ENCODE data around the gene HEYL.

Gene HEYL

DNA sequence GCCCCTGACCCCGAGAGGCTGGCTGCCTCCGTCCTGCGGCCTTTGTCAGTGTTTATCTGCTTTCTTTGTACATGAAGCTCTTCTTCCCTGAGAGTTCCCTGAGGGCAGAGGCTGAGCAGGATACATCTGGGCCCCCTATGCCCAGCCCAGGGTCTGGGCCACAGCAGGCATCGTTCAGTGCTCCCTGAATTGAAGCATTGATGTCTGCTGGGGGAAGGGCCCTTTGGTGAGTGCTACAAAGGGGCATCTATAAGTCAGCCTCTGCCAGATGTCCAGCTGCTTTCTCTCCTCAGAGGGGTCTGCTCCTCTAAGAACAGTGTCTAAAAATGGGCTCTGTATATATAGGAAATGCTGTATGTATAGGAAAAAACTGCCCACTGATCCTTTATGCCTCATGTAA is 2.1 kb downstream of the HEYL start:
- DNase-seq (ENCODE audit: low spot score) = no peak

DNA sequence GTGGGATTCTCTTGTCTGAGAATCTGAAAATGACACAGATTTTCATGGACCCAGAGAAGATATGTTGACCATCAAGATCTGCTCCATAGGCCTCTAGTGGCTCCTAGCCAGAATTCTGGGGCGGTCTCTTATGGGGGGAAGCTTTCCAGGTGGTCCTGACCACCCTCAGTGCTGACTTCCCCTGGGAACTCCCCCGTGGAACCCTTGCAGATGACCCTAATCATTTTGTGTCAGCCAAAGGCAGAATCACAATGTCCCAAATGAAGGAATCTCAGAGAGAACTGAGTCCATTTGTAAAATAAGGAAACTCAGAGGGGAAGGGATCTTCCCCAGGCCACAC is 3.6 kb downstream of the HEYL start:
- DNase-seq (ENCODE audit: low spot score) = no peak

DNA sequence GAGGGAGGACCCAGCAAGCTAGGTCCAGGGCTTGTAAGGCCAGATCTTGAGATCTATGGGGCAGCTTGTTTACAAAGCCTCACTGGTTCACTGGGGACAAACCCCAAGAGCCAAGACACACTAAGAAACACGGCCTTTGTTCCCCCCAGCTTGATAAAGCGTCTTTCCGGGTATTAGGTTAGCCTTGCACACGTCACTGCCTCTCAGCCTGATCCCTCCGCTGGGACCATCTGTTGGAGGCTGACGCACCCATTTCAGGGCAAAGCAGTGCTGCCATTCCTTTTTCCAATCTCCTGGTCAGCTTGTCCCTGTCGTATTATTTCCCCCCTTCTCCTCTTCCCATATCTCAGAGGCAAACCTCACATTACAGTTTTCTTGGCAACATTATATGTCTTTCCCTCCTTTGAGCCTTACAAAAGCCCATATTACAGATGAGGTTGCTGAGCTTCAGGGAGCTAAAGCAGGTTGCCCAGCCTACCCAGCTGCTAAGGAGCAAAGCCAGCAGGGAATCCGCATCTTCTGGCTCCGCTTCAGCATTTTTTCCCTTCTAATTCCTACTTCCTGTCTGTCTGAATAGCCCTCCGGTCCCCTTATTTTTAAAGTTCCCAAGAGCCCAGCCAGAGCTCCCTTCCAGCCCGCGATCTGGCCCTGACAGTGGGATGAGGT is 4.1 kb downstream of the HEYL start:
- DNase-seq (ENCODE audit: low spot score) = no peak

DNA sequence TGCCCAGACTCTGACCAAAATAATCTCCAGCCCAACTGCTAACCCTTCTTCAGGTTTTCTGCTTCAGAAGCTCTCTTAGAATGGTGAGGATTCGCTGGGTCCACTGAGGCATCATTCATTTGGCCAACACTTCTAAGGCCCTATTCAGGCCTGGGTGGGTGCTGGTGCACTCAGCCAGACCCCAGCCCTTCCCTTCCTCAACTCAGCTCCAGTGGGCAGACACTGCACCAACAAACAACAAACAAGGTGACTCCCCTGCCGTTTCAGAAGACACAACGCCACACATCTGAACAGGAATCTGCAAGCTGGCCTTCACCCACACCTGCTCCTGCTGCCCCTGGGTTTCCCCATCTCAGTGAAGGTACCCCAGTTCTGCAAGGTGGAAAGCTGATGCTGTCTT is 6.0 kb downstream of the HEYL start:
- no peak for DNase-seq (ENCODE audit: low spot score)

DNA sequence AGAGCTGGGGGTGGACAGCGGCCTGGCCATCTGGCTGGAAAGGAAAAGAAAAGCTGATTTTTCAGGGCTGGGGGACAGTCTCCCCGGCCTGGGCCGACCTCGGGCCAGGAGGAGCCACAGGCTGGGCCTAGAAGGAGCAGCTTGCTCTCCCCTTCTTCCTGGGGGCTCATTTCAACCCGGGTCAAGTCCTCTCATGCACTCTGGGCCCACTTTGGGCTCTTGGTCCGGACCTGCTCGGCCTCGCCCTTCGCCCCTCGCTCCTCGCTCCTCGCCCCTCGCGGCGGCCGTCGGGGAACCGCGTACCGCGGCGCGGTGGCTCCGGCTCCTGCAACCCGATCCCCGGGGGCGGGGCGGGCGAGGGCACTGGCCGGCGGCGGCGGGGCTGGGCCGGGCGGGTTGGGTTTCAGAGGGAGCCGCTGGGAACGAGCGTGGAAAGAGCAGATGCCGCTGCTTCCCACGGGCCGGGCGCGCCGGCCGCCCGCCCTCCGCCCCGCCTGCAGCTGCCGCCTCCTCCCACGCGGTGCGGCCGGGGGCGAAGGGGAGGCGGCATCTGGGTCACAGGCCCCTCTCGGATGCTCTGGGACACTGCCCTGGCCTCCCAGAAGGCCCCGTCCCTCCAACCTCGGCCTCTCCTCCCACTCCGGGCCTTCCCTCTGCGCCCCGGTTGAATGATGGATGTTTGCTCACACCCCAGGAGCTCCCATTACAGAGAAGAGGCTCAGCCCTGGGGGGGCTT is 6.6 kb downstream of the HEYL start:
- peak; percentile 71 for DNase-seq (ENCODE audit: low spot score)

DNA sequence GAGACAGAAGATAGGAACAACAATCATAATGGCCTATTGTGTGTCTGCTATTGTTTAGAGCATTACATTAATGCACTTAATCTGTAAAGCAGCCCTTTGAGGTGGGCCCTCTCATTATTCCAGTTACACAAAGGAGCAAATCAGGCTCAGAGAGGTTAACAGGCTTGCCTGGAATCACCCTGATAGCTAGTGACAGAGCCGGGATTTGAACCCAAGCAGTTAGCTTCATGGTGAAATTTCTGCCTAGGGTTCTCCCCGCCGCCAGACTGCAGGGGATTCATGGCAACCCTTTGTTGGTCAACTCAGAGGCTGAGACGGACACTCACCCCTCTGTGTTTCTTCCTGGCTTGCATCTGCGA is 7.1 kb downstream of the HEYL start:
- DNase-seq (ENCODE audit: low spot score) = no peak

DNA sequence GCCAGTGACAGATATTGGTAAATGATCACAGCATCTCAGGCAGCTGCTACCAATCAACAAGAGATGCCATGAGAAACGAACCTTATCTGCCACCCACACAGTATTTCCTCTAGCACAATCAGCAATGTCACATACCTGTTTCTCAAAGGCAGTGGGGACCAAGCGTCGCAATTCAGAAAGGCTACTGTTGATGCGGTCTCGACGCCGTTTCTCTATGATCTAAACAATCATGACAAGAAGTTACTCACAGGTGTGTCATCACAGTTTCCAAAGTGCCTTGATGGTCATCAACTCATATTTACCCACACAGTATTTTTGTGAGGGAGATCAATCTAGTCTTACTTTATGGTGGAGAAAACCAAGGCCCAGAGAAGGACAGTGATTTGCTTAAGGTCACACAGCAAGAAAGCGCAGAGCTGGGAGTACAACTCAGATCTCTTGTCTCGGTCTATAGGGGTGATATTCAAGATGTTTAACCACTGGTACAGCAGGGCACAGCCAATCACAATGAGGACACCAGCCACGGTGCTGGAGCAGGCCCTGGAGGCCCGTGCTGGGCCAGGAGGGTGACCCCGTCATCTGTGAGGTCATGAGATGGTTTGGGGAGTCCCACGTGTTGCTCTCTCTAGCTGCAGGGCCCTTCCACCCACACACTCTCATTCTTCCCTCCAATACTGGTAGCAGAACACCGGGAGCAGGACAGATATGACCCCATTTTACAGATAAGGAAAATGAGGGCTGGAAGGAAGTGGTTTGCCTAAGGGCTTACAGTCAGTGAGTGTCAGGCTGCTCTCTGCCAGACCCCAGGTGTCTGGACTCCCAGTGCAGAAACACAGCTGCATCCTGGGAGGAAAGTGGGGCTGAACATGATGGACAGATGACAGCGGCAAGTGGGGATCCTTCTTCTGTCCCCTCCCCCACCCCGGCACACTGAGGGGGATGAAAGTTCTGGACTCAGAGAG is 7.8 kb downstream of the HEYL start:
- no peak for DNase-seq (ENCODE audit: low spot score)

DNA sequence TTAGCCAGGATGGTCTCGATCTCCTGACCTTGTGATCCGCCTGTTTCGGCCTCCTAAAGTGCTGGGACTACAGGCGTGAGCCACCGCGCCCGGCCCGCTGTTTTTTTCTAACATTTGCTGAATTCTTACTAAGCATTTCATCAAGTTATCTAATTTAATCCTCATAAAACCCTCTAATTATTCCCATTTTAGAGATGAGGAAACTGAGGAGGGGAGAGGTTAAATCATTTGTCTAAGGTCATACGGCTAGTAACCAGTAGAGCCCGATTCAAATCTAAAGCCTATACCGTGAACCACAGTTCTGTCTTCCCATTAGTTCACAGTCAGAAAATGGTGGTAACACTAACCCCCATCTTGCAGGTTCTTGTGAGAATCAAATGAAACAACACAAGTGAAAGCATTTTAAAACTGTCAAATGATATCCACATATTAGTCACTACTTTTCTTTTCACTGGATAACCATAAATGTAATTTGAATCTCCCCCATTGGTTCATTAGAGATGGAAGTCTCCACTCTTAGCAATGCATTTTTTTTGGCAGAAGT is 10.6 kb downstream of the HEYL start:
- no peak for DNase-seq (ENCODE audit: low spot score)

DNA sequence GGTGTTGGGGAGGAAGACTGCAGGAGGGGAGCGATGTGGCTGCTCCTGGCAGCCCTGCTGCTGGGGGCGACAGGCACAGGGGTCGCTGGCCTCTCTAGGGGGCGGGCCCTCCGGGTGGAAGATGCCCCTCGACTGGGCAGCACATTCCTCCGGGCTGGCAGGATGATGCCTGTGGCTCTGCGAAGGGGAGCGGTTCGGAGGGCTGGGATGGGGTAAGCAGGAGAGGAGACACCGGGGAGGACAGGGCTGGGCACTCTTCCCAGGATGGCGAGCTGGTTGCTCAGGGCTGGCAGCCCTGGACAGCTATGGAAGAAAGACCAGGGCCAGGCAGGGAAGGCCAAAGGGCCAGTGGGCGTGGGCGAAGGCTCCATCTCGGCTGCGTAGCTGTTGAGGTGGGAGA is 12.8 kb downstream of the HEYL start:
- DNase-seq (ENCODE audit: low spot score) = no peak

DNA sequence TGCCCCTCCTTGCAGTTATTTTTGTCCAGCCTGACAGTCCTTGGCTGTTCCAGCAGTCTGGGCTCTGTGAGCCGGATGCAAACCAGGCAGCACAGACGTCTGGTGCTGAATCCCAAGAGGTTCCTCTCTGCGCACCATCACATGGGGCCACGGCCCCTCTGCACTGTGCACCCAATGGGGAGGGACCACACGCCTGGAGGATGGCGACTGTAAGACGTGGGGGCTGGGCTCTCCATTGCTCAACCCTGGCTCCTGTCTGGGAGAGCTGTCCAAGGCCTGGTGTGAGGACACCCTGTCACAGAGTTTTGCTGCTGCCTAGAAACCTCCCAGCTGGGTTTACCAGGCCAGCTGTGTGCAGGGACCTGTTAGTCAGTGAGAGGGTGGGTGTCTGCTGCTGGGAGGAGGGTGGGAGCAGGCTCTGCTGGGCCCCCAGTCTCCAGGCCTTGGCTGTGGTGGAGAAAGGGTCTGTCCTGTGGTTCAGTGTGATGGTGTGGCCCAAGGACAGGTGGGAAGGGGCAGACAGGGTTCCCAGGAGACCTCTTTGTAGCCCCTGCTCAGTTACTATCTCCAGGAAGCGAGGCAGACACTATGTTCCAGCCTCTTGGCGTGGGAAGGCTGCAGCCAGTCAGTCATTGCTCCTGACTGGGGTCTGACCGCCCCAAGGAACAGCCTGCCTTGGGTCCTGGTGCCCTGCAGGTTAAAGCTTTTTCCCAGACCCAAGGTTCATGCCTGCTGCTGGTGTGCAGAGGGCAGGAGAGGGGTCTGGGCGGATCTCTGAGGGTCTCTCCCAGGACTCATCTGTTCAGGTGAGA is 13.8 kb downstream of the HEYL start:
- no peak for DNase-seq (ENCODE audit: low spot score)

DNA sequence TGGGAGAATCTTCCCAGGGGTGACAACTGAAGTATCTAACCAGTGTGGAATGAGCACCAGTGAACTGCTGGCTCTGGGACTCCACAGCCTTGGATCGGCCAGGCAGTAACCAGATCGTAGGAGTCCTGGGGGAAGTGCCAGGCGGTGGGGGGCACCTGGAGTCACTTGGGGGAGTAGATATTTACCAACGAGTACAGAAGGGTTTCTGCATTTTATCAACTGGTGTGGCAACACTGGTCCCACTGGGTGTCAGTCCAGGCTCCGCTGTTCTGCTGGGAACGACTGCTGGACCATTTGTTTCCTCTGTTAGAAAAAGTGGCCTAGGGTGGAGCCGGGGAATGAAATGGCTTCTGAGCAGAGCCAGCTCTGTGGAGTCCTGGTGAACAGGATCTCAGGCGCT is 14.4 kb downstream of the HEYL start:
- DNase-seq (ENCODE audit: low spot score) = no peak

DNA sequence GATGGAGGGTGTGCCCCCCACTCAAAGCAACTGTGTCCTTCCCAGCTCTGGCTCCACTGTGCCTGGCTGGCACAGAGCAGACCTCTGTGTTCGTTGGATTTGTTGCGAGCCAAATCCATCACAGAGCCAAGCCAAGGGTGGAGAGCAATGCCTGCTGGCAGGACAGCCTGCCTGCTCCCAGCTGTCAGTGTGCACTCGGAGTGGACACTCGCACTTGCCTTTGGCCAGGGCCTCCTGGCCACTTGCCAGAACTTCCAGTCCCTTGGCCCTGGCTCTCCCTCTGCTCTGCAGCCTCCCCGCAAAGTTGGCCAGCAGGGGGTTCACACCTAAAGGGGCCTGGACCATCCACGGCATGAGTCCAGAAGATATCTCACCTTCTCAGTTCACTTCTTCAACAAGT is 16.4 kb downstream of the HEYL start:
- DNase-seq (ENCODE audit: low spot score) = no peak

DNA sequence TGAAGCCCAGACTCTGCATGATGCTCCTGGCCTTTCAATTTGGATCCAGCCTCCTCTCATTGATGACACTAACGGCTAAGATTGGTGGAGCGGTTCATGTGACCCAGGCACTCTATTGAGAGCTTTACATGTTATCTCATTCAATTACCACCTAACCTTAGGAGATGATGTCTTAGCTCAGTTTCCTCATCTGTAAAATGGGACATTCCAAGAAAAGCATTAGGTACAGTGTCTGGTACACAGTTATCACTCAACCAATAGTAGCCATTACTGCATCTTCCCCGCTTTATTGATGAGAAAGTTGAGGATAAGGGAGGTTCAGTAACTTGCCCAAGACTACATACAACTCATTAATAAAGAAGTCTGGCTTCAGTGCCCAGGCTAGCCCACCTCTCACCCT is 17.0 kb downstream of the HEYL start:
- no peak for DNase-seq (ENCODE audit: low spot score)

DNA sequence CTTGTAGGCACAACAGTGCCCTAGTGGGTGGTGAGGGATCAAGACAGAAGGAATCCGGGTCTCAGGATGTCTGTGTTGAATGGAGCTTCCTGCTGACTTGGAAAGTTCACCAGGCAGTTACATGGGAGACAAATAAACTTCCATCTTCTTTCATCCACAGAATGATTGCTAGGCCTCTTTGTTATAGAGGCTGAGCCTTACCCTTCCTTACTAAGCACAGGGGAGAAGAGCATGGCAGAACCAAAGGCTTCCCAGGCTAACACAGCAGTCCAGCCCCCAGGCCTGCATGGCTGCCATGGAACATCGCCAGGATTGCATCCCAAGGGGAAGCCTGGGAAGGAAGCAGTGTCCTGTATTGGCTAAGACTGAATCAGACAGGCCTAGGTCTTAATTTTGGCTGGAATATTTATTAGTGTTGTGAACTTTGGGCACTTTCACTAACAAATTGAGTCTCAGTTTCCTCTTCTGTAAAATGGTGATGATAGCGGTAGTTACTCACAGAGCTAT is 18.7 kb downstream of the HEYL start:
- DNase-seq (ENCODE audit: low spot score) = no peak

DNA sequence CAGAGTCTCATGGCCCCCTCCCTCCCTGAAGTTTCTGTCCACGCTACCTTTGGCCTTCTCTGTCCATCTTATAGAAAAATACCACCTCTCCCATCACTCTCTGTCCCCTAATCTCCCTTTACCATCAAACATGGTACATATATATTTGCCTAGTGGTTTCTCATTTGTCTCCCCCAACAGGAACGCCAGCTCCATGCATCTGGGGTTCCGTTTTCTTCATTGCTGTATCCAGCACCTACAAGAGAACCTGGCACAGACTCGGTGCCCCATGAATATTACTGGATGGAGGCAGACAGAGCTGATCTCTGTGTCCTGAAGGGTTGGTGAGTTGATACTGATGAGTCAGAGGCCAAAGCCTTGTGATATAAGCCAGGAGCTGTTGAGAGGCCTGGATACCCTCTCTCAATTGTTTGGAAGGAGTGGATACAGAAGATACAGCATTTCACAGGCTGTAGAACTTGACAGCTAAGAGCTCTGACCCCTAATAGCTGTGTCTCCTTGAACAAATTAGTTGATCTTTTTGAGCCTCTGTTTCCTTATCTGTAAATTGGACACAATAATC is 21.9 kb downstream of the HEYL start:
- no peak for DNase-seq (ENCODE audit: low spot score)

DNA sequence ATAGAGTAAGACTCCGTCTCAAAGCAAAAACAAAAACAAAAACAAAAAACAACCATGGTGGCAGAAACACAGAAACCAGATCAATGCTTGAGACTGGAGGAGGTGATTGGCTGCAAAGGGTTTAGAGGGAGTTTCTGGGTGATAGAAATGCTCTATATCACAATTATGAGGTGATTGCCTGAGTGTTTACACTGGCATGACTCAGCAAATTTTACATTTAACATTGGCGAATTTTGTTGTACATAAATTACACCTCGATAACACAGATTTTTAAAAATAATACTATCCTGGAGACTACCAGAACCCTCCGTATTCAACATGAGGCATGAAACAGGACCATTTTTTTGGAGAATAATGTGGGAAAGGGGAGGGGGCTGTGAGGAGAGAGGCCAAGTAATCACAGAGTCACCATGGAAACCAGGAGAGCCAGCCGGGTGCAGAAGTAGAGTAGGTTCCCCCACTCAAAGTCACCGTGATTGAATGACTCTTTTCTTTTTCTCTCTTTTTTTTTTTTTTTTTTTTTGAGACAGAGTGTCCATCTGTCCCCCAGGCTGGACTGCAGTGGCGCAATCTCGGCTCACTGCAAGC is 24.3 kb downstream of the HEYL start:
- DNase-seq (ENCODE audit: low spot score) = no peak

DNA sequence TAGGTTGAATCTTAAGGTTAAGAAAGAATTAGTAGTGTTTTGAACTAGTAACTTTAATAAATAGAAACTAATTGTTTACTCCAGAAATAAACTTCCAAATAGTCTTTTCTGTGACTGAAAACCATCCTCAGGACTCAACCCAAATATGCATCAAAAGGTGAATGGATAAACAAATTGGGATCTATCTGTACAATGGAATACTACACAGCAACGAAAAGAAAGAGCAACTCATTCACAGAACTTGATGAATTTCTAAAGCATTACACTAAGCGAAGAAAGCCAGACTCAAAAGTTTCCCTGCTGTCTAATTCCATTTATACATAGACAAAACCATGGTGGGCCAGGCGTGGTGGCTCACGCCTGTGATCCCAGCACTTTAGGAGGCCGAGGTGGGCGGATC is 25.0 kb downstream of the HEYL start:
- no peak for DNase-seq (ENCODE audit: low spot score)

DNA sequence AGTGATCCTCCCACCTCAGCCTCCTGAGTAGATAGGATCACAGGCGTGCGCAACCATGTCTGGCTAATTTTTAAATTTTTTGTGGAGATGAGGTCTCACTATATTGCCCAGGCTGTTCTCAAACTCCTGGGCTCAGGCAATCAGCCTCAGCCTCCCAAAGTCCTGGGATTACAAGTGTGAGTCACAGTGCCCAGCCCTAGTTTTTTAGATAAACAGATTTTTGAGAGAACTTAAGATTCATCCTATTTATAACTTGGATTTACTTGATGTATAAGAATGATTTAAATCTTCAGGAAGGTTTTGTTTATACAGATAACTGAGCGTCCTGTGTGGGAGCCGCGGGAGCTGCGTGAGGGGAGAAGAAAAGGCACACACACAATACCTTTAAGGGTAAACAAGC is 26.2 kb downstream of the HEYL start:
- no peak for DNase-seq (ENCODE audit: low spot score)

DNA sequence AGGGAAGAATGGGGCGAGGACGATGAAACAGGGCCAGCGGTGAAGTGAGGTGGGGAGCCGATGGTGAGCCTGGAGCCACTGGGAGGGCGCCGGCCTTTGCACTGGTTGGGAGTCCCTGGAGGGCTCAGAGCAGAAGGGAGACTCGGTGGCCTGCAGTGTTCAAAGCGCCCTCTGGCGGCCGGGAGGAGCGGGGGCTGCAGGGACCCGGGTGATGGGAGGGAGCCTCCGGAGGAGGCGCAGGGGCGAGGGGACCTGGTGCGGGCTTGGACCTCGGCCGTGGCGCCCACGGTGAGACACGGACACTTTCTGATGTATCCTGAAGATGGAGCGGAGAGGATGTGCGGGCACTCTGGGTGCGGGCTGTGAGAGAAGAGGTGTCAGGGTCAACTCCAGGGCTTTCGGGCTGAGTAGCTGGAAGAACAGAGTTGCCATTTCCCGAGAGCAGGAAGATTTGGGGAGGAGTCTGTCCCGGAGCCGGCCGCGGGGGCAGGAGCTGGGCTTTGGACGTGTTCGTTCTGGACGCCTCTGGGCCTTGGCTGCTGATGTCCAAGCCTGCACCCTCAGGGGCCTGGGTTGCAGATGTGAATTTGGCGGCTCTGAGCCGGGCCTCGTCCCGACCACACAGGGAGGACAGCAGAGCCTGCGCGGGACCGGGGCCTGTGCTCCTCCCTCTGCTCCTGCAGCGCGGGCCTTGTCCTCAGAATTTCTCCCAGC is 29.7 kb downstream of the HEYL start:
- DNase-seq (ENCODE audit: low spot score) = peak; percentile 32

DNA sequence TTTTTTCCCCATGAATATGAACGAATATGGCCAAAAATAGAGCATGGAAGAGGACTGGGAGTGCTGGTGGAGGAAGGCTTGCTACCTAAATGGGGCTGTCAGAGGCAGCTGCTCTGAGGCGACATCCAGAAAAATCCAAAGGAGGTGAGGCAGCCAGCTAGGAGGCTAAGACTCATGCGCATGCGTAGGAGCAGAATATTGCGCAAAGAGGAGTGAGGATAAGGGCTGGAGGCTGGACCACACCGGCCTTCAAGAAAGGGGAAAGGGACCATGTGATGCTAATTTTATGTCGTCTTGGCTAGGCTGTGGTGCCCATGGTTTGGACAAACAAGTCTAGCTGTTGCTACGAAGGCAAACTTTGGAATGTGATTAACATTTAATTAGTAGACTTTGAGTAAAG is 30.5 kb downstream of the HEYL start:
- DNase-seq (ENCODE audit: low spot score) = no peak
